ENCODE data around the gene TMEM54.
A peak's percentile ranks its signal among the peaks of the same experiment; 100 is the strongest.
"Not testable (repeated sequence)": the region's sequence is repeated elsewhere in the genome, so short reads cannot be mapped to it uniquely, and the experiment has no call there.

The TMEM54 gene

GRCh38 chr1:32919811-32920733 lies 18.9 kb upstream of the TMEM54 start:
- no peak for DNase-seq (ENCODE audit: low spot score)

- DNase-seq (ENCODE audit: low spot score), result no peak
These were observed 17.0 kb upstream of the TMEM54 start for GRCh38 chr1:32918179-32918578.

- no peak for DNase-seq (ENCODE audit: low spot score)
These were observed 16.3 kb upstream of the TMEM54 start for GRCh38 chr1:32917521-32917920.

GRCh38 chr1:32915766-32916706 lies 14.8 kb upstream of the TMEM54 start:
- DNase-seq (ENCODE audit: low spot score), result no peak

- DNase-seq (ENCODE audit: low spot score), result no peak
These were observed 9.1 kb upstream of the TMEM54 start for GRCh38 chr1:32910319-32910718.

- no peak for DNase-seq (ENCODE audit: low spot score)
These were observed 6.2 kb upstream of the TMEM54 start for GRCh38 chr1:32907435-32907834.

- no peak for DNase-seq (ENCODE audit: low spot score)
These were observed 5.5 kb upstream of the TMEM54 start for GRCh38 chr1:32906654-32907053.

- not testable (repeated sequence) for DNase-seq (ENCODE audit: low spot score)
These were observed 4.4 kb upstream of the TMEM54 start for GRCh38 chr1:32905588-32905987.

- DNase-seq (ENCODE audit: low spot score), result no peak
These were observed 3.6 kb upstream of the TMEM54 start for GRCh38 chr1:32904797-32905196.

GRCh38 chr1:32903991-32904785 lies 3.0 kb upstream of the TMEM54 start:
- no peak for DNase-seq (ENCODE audit: low spot score)

- no peak for DNase-seq (ENCODE audit: low spot score)
These were observed 1.3 kb upstream of the TMEM54 start for GRCh38 chr1:32902535-32902920.

- DNase-seq (ENCODE audit: low spot score), result no peak
These were observed 790 bp upstream of the TMEM54 start for GRCh38 chr1:32901823-32902534.

GRCh38 chr1:32900371-32900955 lies 726 bp downstream of the TMEM54 start:
- DNase-seq (ENCODE audit: low spot score), result peak; percentile 12

GRCh38 chr1:32899586-32900296 lies 1.4 kb downstream of the TMEM54 start:
- peak; percentile 10 for DNase-seq (ENCODE audit: low spot score)

- peak; percentile 1 for DNase-seq (ENCODE audit: low spot score)
These were observed 2.2 kb downstream of the TMEM54 start for GRCh38 chr1:32898958-32899357.

- no peak for DNase-seq (ENCODE audit: low spot score)
These were observed 3.1 kb downstream of the TMEM54 start for GRCh38 chr1:32898056-32898455.

- DNase-seq (ENCODE audit: low spot score), result no peak
These were observed 3.8 kb downstream of the TMEM54 start for GRCh38 chr1:32897082-32898049.

GRCh38 chr1:32896451-32896850 lies 4.7 kb downstream of the TMEM54 start:
- DNase-seq (ENCODE audit: low spot score), result no peak
